HG03342 (cell line): ENCODE results near the gene NUCB1.

Source experiments
- ATAC-seq: cut with Tn5 transposase; IDR thresholded peaks from one replicate; pipeline ENCODE4 v1.9.1; 2021; ENCODE audit warnings: mild to moderate bottlenecking, moderate library complexity; ENCODE audit not compliant: unreplicated experiment

The NUCB1 gene

GRCh38 chr19:48961673-48962028 is 61.5 kb downstream of the NUCB1 start:
- ATAC-seq = no peak

DNA sequence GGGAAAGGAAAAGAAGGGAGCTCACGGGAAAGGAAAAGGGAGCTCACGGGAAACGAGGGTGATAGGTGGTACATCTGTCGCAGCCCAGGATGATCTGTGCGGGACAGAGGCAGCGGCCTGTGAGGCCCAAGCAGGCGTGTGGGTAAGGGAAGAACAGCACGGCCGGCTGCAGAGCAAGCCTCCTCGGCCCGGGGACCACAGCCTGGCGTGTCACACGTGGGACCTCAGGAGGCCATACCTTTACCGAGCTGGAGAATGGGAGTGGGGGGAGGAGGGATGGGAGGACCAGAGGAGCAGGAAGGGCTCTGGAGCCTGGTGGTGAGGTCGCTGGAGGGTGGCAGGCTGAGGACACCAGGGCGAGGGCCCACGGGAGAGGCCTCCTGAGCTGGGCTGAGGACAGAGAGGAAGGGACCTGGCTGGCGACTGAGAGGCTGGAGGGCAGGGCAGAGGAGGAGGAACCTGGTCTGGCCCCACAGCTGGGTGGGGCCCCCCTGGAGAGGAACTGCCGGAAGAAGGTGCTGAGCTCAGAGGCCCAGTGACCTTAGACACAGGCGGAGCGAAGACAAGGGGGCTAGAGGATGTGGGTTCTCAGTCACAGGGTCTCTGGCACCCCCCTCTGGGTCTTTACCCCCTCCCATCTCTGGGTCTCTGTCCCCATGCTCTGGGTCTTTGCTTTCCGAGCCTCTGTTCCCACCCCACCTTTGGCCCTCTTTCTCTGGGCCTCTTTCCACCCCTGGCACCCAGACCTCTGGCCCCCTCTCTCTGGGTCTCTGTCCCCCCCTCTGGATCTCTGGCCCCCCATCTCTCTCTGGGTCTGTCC is 62.1 kb downstream of the NUCB1 start:
- peak; percentile 29 for ATAC-seq

DNA sequence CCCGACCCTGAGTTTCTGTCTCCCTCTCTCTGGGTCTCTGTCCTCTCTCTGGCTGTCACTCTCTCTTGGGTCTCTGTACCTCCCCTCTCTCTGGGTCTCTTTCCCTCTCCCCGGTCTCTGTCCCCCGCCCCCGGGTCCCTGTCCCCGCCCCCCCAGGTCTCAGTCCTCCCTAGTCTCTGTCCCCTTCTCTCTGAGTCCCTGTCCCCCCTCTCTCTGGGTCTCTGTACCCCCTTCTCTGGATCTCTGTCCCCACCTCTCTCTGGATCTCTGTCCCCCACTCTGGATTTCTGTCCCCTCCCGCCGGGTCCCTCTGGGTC is 62.7 kb downstream of the NUCB1 start:
- ATAC-seq = no peak

- no peak for ATAC-seq
Observed at GRCh38 chr19:48963371-48964204, 63.5 kb downstream of the NUCB1 start.

- no peak for ATAC-seq
Observed at GRCh38 chr19:48964205-48965039, 64.3 kb downstream of the NUCB1 start.

- peak; percentile 50 for ATAC-seq
Observed at GRCh38 chr19:48965040-48965805, 65.1 kb downstream of the NUCB1 start, which contains the start of gene FTL. Gene FTL, plus strand, starts transcription at chr19:48965309. Its CDS starts 199 bp downstream, at chr19:48965508.

GRCh38 chr19:48965806-48966540 is 65.9 kb downstream of the NUCB1 start:
- peak; percentile 12 for ATAC-seq

DNA sequence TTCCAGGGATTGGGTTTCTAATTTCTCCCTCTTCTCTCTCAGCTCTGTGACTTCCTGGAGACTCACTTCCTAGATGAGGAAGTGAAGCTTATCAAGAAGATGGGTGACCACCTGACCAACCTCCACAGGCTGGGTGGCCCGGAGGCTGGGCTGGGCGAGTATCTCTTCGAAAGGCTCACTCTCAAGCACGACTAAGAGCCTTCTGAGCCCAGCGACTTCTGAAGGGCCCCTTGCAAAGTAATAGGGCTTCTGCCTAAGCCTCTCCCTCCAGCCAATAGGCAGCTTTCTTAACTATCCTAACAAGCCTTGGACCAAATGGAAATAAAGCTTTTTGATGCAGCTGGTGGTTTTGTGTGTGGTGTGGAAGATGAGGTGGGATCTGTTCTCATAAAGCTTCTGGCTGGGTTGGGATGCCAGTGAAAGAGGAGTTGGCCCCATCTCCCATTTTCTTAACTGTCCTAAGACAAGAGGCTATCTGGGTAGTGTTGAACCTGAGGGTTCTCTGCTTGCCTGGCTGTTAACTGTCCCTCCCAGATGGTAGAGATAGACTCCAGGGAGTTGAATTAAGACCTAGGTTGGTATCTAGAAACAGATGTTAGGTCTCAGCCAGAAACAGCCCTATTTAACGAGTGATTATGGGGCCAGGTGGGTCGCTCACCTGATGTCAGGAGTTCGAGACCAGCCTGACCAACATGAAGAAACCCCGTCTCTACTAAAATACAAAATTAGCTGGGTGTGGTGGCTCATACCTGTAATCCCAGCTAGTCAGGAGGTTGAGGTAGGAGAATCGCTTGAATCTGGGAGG is 66.6 kb downstream of the NUCB1 start:
- ATAC-seq = no peak

- no peak for ATAC-seq
Observed at GRCh38 chr19:48967346-48968178, 67.5 kb downstream of the NUCB1 start.

- ATAC-seq = no peak
Observed at GRCh38 chr19:48968179-48968661, 68.1 kb downstream of the NUCB1 start.

GRCh38 chr19:48968813-48969218 is 68.7 kb downstream of the NUCB1 start:
- no peak for ATAC-seq

GRCh38 chr19:48969276-48970138 is 69.4 kb downstream of the NUCB1 start:
- no peak for ATAC-seq

GRCh38 chr19:48970139-48970766 is 70.1 kb downstream of the NUCB1 start:
- no peak for ATAC-seq

DNA sequence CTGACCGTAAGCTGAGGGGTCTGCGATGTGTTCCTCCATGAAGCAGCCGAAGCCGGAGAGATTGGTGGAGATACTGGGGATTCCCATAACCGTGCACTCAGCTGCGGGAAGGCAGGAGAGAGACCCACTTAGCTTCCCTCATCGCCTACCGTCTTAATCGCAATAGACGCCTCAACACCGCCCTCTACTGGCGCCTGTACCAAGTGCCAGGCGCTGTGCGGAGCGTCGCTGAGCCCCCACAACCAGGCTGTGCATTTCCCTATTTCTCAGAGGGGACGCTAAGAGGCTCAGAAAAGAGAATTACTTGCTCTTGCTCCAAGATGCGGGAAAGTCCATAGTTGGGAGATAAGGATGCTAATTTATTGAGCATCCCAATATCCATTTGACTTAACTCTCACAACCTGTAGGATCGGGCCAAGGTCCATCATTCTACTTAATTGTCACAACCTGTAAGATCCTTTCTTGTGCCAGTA is 70.8 kb downstream of the NUCB1 start:
- ATAC-seq = no peak
